HepG2 (cell line): Measurements from ENCODE around the gene PRRT2. TPM values are rescaled to one million over a fixed set of nuclear protein-coding genes. Genes with fewer than 3 reads are reported as not detected.

Source experiments
- CCAR2 ChIP-seq: fragments of 200-400 bp; formaldehyde crosslinking; optimal IDR thresholded peaks from 2 replicates; pipeline ENCODE3; 2018; ENCODE audit warnings: low read depth, mild to moderate bottlenecking, low read length, moderate library complexity
- DMAP1 ChIP-seq: IDR thresholded peaks from 2 replicates; pipeline ENCODE4 v1.6.1; 2016
- ERF ChIP-seq: IDR thresholded peaks from 2 replicates; pipeline ENCODE4 v1.6.1; 2018; ENCODE audit warnings: missing biosample characterization, missing genetic modification reagents
- EZH2 ChIP-seq: conservative IDR thresholded peaks from 2 replicates; pipeline ENCODE4 v1.6.1; 2012; ENCODE audit warnings: mild to moderate bottlenecking, low read depth, low read length, moderate library complexity
- MATR3 ChIP-seq: sonication (generic); formaldehyde crosslinking; IDR thresholded peaks from 2 replicates; pipeline ENCODE4 v1.4.0; 2020; ENCODE audit warnings: missing genetic modification reagents
- RFX1 ChIP-seq: fragments of 450-650 bp; IDR thresholded peaks from 2 replicates; pipeline ENCODE4 v1.6.1; 2017
- RNF2 ChIP-seq: fragments of 450-650 bp; conservative IDR thresholded peaks from 2 replicates; pipeline ENCODE4 v1.6.1; 2016; ENCODE audit warnings: low read depth
- SRF ChIP-seq: IDR thresholded peaks from 2 replicates; pipeline ENCODE4 v1.6.1; 2011; ENCODE audit warnings: mild to moderate bottlenecking, low read depth, low read length, moderate library complexity
- THYN1 ChIP-seq: sonication (generic); formaldehyde crosslinking; IDR thresholded peaks from 2 replicates; pipeline ENCODE4 v1.8.1; 2023; ENCODE audit warnings: low read depth, mild to moderate bottlenecking, moderate library complexity, missing genetic modification reagents, borderline replicate concordance
- TP53 ChIP-seq: sonication (generic); formaldehyde crosslinking; conservative IDR thresholded peaks from 2 replicates; pipeline ENCODE4 v1.4.0; 2020; ENCODE audit warnings: missing genetic modification reagents
- ZFP36L1 ChIP-seq: sonication (generic); formaldehyde crosslinking; IDR thresholded peaks from 2 replicates; pipeline ENCODE4 v1.8.0; 2022; ENCODE audit warnings: mild to moderate bottlenecking, missing genetic modification reagents, moderate library complexity
- ZFP62 ChIP-seq: sonication (generic); formaldehyde crosslinking; IDR thresholded peaks from 2 replicates; pipeline ENCODE4 v1.4.0; 2020; ENCODE audit warnings: missing genetic modification reagents
- ZMYM4 ChIP-seq: sonication (generic); formaldehyde crosslinking; IDR thresholded peaks from 2 replicates; pipeline ENCODE4 v1.8.1; 2023; ENCODE audit warnings: mild to moderate bottlenecking, missing genetic modification reagents
- ZNF552 ChIP-seq: sonication (generic); formaldehyde crosslinking; IDR thresholded peaks from 2 replicates; pipeline ENCODE4 v1.9.0; 2022; ENCODE audit warnings: missing genetic modification reagents, mild to moderate bottlenecking, borderline replicate concordance
- ZNF777 ChIP-seq: sonication (generic); formaldehyde crosslinking; IDR thresholded peaks from 2 replicates; pipeline ENCODE4 v1.4.0; 2020; ENCODE audit warnings: missing genetic modification reagents
- ZNF816 ChIP-seq: sonication (generic); formaldehyde crosslinking; IDR thresholded peaks from 2 replicates; pipeline ENCODE4 v1.8.0; 2022; ENCODE audit warnings: missing genetic modification reagents, mild to moderate bottlenecking, borderline replicate concordance
- ZNF839 ChIP-seq: sonication (generic); formaldehyde crosslinking; IDR thresholded peaks from 2 replicates; pipeline ENCODE4 v1.4.0; 2020; ENCODE audit warnings: missing genetic modification reagents, mild to moderate bottlenecking, borderline replicate concordance
- polyA plus RNA-seq, 8 experiments: library from polyadenylated mRNA; depleted of rRNA in 3 of 8; stranded (reverse) in 7 of 8; unstranded in 1 of 8; fragments of >200 nt; fragmentation: Illumina TruSeq in 4 of 8; extraction: Trizol in 4 of 8; gene quantifications; 2 replicates each; pipeline versions ENCODE4 v1.2.1 to v1.2.3, GENCODE V29; 2011 to 2016; ENCODE audit warnings: low read depth in 4 of 8, missing spikeins in 1 of 8, mixed read lengths in 1 of 8; ENCODE audit not compliant: insufficient read depth in 1 of 8
- total RNA-seq, 5 experiments: library from RNA; depleted of rRNA; stranded (reverse); fragments of >200 nt; fragmentation: Illumina TruSeq; extraction: Trizol; gene quantifications; 2 replicates each; pipeline ENCODE4 v1.2.3, GENCODE V29; 2016; ENCODE audit warnings: low read depth in 1 of 5
- TF ChIP-seq, protein P1 (sequence below): sonication (generic); formaldehyde crosslinking; IDR thresholded peaks from 2 replicates; pipeline ENCODE4 v1.4.0; 2020; ENCODE audit warnings: mild to moderate bottlenecking, missing genetic modification reagents
- TF ChIP-seq, protein P2 (sequence below): sonication (generic); formaldehyde crosslinking; IDR thresholded peaks from 2 replicates; pipeline ENCODE4 v1.5.0; 2020; ENCODE audit warnings: mild to moderate bottlenecking, missing genetic modification reagents
- TF ChIP-seq, protein P3 (sequence below): sonication (generic); formaldehyde crosslinking; IDR thresholded peaks from 2 replicates; pipeline ENCODE4 v1.5.0; 2020; ENCODE audit warnings: mild to moderate bottlenecking, missing genetic modification reagents, moderate library complexity
- TF ChIP-seq, protein P4 (sequence below): sonication (generic); formaldehyde crosslinking; IDR thresholded peaks from 2 replicates; pipeline ENCODE4 v1.8.0; 2022; ENCODE audit warnings: missing genetic modification reagents, mild to moderate bottlenecking, borderline replicate concordance

Gene PRRT2
- total and polyA plus RNA-seq, 2 of the 13 experiments (the other 11 are each of a cell fraction or from before 2014, with no cell fraction given) = 0.51 to 1.1 TPM

DNA sequence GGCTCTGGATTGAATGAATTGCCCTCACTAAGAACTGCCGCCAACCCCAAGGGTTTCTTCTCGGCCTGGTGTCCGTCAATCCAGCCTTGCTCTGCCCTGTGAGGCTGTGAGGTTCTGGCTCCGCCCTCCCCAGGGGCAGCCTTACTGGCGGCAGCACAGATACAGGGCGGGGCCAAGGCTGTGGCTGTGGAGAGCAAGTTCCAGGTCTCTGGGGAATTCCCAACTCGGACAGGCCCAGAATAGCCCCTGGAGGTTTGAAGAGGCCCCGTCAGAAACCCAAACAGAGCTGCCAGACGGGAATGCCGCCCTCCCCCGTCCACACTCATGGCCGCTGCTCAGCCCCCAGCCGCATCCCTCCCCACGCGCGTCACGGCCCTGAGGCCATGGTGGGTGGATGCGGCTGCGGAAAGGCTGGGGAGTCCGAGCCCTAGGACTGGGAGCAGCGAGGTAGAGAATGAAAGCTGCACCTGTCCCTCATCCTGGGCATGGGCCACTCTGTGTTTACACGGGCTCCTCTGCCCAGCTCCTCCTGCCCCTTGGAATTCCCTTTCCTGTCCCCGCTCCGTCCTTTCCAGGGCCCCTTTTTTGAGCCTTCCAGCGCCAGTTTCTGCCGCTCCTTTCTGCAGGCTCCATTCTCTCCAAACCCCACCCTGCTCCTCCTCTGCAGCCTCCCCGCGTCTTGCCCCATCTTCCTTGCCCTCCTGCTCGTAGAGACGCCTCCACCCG is 660 bp upstream of the PRRT2 start (continued):
- TF ChIP-seq ZFP62 (CRISPR knock-in tag) (no peak), ZNF552 (CRISPR knock-in tag) (no peak), ZNF816 (CRISPR knock-in tag) (no peak; the same call in 1 of the 2 replicates), ZFP36L1 (peak; percentile 73; the same call in 1 of the 2 replicates), ZNF839 (CRISPR knock-in tag) (no peak), ZNF777 (CRISPR knock-in tag) (peak; percentile 53; the same call in 1 of the 2 replicates), MATR3 (CRISPR knock-in tag) (no peak), SRF (no peak), THYN1 (CRISPR knock-in tag) (no peak), ERF (CRISPR knock-in tag) (peak; percentile 71), EZH2 (no peak), CCAR2 (no peak), TP53 (peak; percentile 64), RNF2 (no peak), ZMYM4 (CRISPR knock-in tag) (peak; percentile 64), RFX1 (no peak), DMAP1 (CRISPR knock-in tag) (no peak; the same call in 1 of the 2 replicates)
- TF ChIP-seq, protein P1, sequence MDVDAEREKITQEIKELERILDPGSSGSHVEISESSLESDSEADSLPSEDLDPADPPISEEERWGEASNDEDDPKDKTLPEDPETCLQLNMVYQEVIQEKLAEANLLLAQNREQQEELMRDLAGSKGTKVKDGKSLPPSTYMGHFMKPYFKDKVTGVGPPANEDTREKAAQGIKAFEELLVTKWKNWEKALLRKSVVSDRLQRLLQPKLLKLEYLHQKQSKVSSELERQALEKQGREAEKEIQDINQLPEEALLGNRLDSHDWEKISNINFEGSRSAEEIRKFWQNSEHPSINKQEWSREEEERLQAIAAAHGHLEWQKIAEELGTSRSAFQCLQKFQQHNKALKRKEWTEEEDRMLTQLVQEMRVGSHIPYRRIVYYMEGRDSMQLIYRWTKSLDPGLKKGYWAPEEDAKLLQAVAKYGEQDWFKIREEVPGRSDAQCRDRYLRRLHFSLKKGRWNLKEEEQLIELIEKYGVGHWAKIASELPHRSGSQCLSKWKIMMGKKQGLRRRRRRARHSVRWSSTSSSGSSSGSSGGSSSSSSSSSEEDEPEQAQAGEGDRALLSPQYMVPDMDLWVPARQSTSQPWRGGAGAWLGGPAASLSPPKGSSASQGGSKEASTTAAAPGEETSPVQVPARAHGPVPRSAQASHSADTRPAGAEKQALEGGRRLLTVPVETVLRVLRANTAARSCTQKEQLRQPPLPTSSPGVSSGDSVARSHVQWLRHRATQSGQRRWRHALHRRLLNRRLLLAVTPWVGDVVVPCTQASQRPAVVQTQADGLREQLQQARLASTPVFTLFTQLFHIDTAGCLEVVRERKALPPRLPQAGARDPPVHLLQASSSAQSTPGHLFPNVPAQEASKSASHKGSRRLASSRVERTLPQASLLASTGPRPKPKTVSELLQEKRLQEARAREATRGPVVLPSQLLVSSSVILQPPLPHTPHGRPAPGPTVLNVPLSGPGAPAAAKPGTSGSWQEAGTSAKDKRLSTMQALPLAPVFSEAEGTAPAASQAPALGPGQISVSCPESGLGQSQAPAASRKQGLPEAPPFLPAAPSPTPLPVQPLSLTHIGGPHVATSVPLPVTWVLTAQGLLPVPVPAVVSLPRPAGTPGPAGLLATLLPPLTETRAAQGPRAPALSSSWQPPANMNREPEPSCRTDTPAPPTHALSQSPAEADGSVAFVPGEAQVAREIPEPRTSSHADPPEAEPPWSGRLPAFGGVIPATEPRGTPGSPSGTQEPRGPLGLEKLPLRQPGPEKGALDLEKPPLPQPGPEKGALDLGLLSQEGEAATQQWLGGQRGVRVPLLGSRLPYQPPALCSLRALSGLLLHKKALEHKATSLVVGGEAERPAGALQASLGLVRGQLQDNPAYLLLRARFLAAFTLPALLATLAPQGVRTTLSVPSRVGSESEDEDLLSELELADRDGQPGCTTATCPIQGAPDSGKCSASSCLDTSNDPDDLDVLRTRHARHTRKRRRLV = peak; percentile 67; the same call in 1 of the 2 replicates
- TF ChIP-seq, protein P2, sequence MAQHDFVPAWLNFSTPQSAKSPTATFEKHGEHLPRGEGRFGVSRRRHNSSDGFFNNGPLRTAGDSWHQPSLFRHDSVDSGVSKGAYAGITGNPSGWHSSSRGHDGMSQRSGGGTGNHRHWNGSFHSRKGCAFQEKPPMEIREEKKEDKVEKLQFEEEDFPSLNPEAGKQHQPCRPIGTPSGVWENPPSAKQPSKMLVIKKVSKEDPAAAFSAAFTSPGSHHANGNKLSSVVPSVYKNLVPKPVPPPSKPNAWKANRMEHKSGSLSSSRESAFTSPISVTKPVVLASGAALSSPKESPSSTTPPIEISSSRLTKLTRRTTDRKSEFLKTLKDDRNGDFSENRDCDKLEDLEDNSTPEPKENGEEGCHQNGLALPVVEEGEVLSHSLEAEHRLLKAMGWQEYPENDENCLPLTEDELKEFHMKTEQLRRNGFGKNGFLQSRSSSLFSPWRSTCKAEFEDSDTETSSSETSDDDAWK (CRISPR knock-in tag) = no peak
- TF ChIP-seq, protein P3, sequence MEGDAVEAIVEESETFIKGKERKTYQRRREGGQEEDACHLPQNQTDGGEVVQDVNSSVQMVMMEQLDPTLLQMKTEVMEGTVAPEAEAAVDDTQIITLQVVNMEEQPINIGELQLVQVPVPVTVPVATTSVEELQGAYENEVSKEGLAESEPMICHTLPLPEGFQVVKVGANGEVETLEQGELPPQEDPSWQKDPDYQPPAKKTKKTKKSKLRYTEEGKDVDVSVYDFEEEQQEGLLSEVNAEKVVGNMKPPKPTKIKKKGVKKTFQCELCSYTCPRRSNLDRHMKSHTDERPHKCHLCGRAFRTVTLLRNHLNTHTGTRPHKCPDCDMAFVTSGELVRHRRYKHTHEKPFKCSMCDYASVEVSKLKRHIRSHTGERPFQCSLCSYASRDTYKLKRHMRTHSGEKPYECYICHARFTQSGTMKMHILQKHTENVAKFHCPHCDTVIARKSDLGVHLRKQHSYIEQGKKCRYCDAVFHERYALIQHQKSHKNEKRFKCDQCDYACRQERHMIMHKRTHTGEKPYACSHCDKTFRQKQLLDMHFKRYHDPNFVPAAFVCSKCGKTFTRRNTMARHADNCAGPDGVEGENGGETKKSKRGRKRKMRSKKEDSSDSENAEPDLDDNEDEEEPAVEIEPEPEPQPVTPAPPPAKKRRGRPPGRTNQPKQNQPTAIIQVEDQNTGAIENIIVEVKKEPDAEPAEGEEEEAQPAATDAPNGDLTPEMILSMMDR (CRISPR knock-in tag) = peak; percentile 4; the same call in 1 of the 2 replicates
- TF ChIP-seq, protein P4, sequence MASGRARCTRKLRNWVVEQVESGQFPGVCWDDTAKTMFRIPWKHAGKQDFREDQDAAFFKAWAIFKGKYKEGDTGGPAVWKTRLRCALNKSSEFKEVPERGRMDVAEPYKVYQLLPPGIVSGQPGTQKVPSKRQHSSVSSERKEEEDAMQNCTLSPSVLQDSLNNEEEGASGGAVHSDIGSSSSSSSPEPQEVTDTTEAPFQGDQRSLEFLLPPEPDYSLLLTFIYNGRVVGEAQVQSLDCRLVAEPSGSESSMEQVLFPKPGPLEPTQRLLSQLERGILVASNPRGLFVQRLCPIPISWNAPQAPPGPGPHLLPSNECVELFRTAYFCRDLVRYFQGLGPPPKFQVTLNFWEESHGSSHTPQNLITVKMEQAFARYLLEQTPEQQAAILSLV = peak; percentile 55; the same call in 1 of the 2 replicates
